Stimulated activated CD8-positive, alpha-beta memory T cell treated with anti-CD3 and anti-CD28 coated beads, Interleukin-7, amount 100 ng/mL, for 4 hours (primary cell): Measurements from ENCODE around the gene AP2A1.
A peak's percentile ranks its signal among the peaks of the same experiment; 100 is the strongest.

Source experiments
- DNase-seq, 2 donors: peaks; one replicate each; pipeline ENCODE4 v3.0.0-alpha.2; 2020; ENCODE audit warnings: low read depth in 2 of 2

Gene AP2A1

GRCh38 chr19:49766007-49766929 lies 533 bp upstream of the AP2A1 start:
- DNase-seq, result peak; percentile 98 to 99

DNA sequence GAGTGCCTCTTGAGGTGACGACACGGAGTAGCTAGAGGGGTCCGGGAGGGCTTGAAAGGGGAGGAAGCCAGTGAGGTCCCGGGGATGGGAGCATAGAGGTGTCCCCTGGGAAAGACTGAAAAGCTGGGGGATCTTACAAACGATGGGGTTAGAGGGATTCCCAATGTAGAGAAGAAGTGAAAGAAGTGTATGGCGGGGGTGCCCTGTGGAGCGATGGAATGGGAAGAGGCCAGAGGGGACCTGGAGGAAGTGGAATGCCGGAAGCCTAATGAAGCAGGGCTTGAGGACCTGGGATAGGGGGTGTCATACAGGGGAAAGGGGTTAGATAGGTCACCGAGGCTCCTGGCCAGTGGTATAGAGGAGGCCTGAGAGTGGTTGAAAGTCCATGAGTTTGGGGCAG lies 580 bp downstream of the AP2A1 start:
- no peak for DNase-seq

DNA sequence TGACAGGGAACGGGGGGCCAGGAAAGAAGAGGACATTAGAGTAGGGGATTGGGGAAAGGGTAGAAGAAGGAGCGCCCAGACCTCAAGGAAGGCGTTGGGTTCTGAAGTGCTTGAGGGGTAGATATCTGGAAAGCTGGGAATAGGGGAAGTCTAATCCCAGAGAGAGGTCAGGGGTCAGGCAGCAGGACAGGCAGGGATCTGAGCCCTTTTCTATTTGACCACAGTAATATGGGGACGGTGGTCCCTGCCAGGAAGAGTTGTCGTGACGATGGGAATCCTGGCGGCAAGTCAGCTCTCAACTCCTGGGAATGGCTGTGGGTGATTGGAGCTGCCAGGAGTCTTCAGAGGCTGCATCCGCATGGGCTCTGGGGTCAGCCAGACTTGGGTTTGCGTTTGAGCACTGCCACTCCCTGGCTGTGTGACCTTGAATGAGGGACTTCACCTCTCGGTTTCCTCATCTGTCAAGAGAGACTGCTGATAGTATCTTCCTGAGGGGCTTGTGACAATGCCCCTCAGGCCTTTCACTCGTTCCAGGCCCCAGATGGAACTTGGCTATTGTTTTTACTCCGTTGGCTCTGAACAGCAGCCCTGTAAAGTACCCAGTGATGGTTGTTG lies 1.3 kb downstream of the AP2A1 start:
- no peak for DNase-seq

DNA sequence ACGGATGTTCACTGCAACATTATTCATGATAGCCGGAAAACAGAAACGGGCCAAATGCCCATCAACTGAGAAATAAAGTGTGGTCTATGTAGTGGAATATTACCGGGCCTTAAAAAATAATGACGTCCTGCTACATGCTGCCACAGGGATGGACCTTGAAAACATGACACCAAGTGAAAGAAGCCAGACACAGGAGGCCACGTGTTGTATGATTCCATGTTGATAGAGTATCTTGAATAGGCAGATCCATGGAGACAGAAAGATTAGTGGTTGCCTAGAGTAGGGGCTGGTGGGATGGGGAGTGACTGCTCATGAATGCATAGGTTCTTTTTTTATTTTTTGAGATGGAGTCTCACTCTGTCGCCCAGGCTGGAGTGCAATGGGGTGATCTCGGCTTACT lies 3.7 kb downstream of the AP2A1 start:
- DNase-seq, result no peak

DNA sequence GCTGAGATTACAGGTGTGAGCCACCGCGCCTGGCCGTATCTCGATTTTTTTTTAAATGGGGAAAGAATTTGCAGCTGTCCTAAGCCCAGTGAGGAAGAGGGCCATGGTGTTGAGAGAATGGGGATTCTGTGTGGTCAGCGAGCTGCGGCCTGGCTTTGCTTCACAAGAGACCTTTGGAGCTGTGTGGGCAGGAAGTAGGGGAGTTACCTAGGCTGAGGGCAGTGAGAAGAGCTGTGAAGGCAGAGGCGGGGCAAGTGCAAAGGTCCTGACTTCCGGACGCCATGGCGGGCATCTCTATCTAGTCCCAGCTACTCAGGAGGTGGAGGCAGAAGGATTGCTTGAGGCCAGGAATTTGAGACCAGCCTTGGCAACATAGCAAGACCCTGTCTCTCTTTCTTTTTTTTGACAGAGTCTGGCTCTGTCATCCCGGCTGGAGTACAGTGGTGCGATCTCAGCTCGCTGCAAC lies 4.9 kb downstream of the AP2A1 start:
- DNase-seq, result no peak

DNA sequence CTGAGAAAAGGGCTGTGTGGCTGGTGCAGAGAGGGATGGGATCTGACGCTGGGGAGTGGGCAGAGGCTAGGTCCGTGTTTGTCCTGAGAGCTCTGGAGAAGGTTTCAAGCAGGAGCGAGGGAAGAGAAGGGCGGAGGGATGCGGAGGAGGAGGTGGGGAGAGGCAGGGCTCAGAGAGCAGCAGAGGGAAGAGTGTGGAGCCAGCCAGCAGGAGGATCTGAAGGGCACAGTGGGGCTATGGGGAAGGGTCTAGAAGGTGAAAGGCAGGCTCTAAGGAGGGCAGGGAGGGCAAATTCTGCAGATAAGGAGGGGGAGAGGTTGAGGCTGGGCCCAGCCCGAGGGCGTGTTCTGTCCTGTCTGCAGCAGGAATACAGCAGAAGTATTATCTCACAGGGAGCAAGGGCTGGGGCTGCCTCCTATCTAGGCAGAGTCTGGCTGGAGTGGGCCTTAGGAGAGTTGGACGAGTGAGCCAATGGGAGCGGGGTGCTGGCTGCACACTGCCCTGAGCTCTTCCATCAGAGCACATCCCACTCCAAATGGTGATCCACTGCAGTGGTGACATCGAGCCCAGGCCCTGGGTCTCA lies 6.1 kb downstream of the AP2A1 start:
- DNase-seq, result no peak

DNA sequence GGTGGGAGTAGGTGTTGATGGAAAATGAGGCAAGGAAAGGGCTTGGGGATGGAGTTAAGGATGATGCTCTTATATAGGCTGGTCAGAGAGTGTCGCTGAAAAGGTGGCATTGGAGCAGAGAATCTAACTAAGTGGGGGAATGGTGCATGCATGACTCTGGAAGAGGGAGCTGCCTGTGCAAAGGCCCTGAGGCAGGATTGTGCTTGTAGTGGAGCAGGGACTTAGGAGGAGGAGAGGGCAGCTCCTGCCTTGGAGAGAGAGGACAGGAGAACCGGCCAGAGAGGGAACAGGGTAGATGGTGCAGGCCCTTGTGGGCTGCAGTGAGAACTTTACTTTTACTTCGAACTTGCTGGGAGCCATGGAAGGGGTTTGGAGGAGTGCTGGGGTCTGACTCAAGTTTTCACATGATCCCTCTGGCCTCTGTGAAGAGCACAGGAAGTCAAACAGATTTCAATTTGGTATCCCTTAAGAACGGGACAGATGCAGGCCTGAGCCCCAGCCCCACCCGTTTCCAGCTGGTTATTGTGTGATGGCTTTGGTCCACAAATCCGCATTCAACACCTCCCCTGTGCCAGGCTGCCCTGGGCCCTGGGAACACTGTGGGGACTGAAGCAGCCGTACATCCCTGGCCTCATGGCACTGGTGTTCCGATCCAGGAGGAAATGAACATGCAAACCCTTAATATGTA lies 7.0 kb downstream of the AP2A1 start:
- no peak for DNase-seq

- DNase-seq, result no peak
Measured at GRCh38 chr19:49774969-49775368, 8.2 kb downstream of the AP2A1 start.

DNA sequence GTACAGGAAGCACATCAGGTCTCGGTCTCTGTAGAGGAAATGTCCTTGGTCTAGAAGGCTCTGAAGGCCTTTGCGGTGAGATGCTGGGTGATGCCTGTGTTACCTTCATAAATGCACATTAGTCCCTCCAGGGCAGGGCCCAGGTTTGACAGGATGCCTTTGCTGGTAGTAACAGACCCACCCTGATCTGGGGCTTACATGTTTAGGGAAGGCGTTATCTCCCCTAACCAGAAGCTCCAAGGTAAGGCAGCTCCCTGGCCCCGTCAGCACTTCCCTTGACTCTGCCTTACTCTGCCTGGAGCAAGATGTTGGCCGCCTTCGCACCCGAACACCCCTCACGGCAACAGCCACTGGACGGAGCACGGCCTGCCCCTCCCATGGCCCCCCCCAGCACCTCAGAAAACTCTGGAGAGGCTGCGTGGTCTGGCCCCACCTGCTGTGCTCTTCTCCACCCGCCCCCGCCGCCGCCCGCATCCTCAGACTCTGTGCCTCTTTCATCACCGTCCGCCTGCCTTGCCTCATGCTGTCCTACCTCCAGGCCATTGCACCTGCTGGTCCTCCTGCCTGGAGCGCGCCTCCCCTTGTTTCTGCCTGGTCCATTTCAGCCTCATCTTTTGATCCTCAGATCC lies 9.1 kb downstream of the AP2A1 start:
- no peak for DNase-seq

DNA sequence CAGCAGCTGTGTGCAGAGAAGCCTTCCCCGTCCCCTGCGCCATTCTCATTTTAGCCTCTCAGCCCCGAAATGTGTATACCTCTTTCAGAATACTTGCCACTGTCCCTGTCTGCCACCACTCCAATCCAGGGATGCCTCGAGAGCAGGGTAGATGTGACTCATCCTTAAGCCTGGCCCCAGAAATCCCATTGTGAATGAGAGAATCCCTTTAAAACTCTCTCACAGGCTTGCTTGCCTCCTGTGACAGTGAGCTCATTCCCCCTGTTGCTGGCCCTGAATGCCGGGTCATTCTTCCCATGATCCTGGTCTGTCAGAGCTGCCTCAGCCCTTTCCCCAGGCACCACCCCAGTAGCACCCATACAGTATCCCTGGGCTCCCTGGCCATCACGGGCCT lies 9.6 kb downstream of the AP2A1 start:
- no peak for DNase-seq

DNA sequence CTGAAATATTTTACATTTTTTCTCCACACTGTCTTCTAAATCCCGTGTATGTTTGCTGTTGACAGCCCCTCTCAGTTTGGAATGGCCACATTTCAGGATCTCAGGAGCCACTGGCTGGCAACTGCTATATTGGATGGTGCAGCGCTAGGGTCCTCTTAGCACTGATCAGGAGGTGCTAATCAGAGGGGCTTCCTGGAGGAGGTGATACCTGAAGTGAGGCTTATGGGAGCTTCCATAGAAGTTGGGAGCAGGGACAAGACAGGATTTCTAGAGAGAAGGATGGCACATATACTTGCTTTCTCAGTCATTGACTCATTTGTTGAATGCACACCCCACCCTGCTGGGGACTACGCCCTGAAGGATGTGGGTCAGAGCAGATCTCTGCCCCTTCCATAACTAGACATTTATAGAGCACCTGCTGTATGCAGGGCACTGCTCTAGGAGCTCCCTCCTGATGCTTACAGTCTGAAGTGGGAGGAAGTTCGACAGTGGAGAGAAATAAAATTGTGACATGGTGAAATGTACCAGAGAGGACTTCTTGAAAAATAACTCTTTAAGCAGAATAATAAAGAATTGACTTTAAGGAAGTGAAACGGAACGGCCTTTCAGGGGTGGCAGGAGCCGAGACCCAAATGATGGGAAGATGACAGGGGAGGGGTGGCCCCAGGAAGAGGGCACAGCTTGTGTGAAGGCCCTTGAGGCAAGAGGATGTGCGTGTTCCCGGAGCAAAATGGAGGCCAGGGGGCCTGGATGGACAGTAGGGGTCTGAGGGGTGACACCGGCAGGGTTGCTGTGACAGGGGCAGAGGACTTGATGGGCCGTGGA lies 13.1 kb downstream of the AP2A1 start:
- no peak for DNase-seq

DNA sequence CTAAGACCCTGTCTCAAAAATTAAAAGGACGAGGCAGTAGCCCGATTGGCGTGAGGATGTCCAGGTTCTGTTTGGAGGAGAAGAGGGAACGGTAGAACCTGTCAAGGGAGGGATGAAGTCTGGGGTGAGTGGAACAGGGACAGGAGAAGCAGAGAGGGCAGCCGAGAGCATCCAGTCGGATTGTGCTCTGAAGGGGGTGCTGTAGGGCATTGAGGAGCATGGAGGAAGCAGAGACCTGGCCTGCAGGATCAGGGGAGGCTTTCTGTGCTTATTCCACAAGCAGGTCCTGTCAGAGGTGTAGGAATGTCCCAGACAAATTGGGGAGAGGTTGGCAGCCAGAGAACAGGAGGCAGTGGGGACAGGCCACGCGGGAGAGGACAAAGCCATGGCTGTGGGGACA lies 14.1 kb downstream of the AP2A1 start:
- no peak for DNase-seq

DNA sequence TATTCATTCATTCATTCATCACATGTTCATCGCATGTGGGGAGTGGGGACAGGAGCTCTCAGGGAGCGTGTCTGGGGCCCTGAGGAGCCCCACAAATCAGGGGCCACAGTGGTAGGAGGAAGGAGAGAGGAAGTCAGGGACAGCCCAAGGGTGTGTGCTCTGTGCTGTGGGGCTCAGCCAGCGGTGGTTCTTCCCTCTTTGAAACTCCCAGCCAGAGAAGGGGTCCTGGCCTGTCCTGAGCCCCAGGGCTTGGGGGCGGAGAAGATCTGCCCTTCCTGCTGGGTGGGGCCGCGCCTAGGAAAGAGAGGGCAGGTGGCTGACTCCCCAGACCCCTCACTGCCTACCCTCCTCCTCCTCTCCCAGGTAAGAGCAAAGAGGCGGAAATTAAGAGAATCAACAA lies 14.6 kb downstream of the AP2A1 start:
- DNase-seq, result no peak

- DNase-seq, result no peak
Measured at GRCh38 chr19:49782515-49782914, 15.7 kb downstream of the AP2A1 start.

- DNase-seq, result no peak
Measured at GRCh38 chr19:49786376-49786820, 19.6 kb downstream of the AP2A1 start.

GRCh38 chr19:49787746-49788145 lies 20.9 kb downstream of the AP2A1 start:
- no peak for DNase-seq

- no peak for DNase-seq
Measured at GRCh38 chr19:49788857-49789256, 22.1 kb downstream of the AP2A1 start.

DNA sequence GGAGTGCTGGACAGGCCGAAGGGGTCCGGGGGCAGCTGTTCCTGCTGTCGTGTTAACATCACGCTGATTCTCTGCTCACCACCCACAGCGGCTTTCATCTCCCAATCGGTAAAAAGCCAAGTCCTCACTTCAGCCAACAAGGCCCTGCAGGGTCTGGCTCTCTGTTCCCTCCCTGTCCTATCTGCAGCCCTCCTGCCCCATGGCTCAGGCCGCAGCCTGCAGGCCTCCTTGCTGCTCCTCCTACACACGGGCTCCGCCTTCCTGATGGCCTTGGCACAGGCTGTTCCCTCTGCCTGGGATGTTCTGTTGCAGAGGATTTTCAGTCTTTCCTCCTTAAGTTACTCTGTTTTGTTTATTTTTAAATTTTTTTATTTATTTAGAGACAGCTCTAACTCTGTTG lies 24.1 kb downstream of the AP2A1 start:
- no peak for DNase-seq

DNA sequence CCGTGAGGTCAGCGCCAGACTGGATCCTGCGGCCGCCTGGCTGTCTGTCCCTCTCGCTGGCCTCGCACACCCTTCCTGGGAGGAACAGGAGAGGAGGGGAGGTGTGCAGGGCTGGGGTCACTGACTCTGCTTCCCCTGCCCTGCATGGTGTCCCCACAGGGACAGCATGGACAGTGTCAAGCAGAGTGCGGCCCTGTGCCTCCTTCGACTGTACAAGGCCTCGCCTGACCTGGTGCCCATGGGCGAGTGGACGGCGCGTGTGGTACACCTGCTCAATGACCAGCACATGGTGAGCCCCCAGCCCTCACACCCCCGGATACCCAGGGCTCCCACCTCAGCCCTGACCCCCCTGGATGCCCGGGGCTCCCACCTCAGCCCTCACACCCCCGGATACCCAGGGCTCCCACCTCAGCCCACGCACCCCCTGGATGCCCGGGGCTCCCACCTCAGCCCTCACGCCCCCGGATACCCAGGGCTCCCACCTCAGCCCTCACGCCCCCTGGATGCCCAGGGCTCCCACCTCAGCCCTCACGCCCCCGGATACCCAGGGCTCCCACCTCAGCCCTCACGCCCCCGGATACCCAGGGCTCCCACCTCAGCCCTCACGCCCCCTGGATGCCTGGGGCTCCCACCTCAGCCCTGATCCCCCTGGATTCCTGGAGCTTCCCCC lies 25.1 kb downstream of the AP2A1 start:
- DNase-seq, result no peak

GRCh38 chr19:49792829-49793560 lies 26.2 kb downstream of the AP2A1 start:
- DNase-seq, result no peak
